ENCODE results near the gene THRSP.
"Not testable (repeated sequence)": the region's sequence is repeated elsewhere in the genome, so short reads cannot be mapped to it uniquely, and the experiment has no call there.

THRSP gene

GRCh38 chr11:78039919-78040671 lies 23.6 kb upstream of the THRSP start:
- DNase-seq, result peak; percentile 82

GRCh38 chr11:78040691-78041379 lies 22.8 kb upstream of the THRSP start:
- DNase-seq, result no peak

GRCh38 chr11:78041380-78041719 lies 22.3 kb upstream of the THRSP start:
- not testable (repeated sequence) for DNase-seq

GRCh38 chr11:78041843-78042440 lies 21.7 kb upstream of the THRSP start:
- DNase-seq, result no peak

GRCh38 chr11:78044706-78045105 lies 19.0 kb upstream of the THRSP start:
- no peak for DNase-seq

GRCh38 chr11:78045851-78046485 lies 17.7 kb upstream of the THRSP start:
- peak; percentile 53 for DNase-seq

- DNase-seq, result no peak
These were observed 17.2 kb upstream of the THRSP start for GRCh38 chr11:78046486-78046854.

GRCh38 chr11:78048561-78048960 lies 15.1 kb upstream of the THRSP start:
- DNase-seq, result no peak

- no peak for DNase-seq
These were observed 14.3 kb upstream of the THRSP start for GRCh38 chr11:78049348-78049747.

GRCh38 chr11:78050964-78051831 lies 12.5 kb upstream of the THRSP start:
- no peak for DNase-seq

- no peak for DNase-seq
These were observed 8.7 kb upstream of the THRSP start for GRCh38 chr11:78054971-78055370.

GRCh38 chr11:78056093-78056492 lies 7.6 kb upstream of the THRSP start:
- no peak for DNase-seq

GRCh38 chr11:78057462-78058055 lies 6.1 kb upstream of the THRSP start:
- DNase-seq, result no peak

GRCh38 chr11:78059749-78060328 lies 3.8 kb upstream of the THRSP start:
- DNase-seq, result not testable (repeated sequence)

GRCh38 chr11:78060533-78060932 lies 3.1 kb upstream of the THRSP start:
- no peak for DNase-seq

GRCh38 chr11:78061088-78061920 lies 2.4 kb upstream of the THRSP start:
- DNase-seq, result no peak

GRCh38 chr11:78061921-78062311 lies 1.7 kb upstream of the THRSP start:
- DNase-seq, result no peak

GRCh38 chr11:78062671-78063070 lies 990 bp upstream of the THRSP start:
- DNase-seq, result no peak

GRCh38 chr11:78065203-78065602 lies 1.5 kb downstream of the THRSP start:
- no peak for DNase-seq

GRCh38 chr11:78066471-78066870 lies 2.8 kb downstream of the THRSP start:
- DNase-seq, result no peak

GRCh38 chr11:78067704-78068103 lies 4.0 kb downstream of the THRSP start:
- DNase-seq, result no peak

Data from SHP77 treated with DMSO at 0.1 percent for 48 hours (cell line).